ENCODE data around the gene OGFOD3. TPM values are rescaled to one million over a fixed set of nuclear protein-coding genes. Genes with fewer than 3 reads are reported as not detected.

The OGFOD3 gene
- total RNA-seq, 1 donor from 2014 or later: 23.5 TPM

Other genes starting within 250 kb of the OGFOD3 start
- gene CCDC57, start 205.7 kb downstream of the OGFOD3 start, total RNA-seq: 7.9 TPM
- gene SLC16A3, start 189.5 kb downstream of the OGFOD3 start, total RNA-seq: 10.4 TPM
- 62.6 TPM for gene CSNK1D, start 144.9 kb downstream of the OGFOD3 start, total RNA-seq
- gene CD7, start 101.0 kb downstream of the OGFOD3 start, total RNA-seq: 0.73 TPM
- 4.9 TPM for gene SECTM1, start 84.8 kb downstream of the OGFOD3 start, total RNA-seq
- gene TEX19, start 59.3 kb downstream of the OGFOD3 start, total RNA-seq: not detected
- gene UTS2R, start 46.8 kb downstream of the OGFOD3 start, total RNA-seq: 0.76 TPM
- gene HEXD, start 239 bp downstream of the OGFOD3 start, total RNA-seq: 14.4 TPM
- gene CYBC1, start 32.2 kb upstream of the OGFOD3 start, total RNA-seq: 29.4 TPM
- gene NARF, start 40.2 kb upstream of the OGFOD3 start, total RNA-seq: 72.7 TPM
- 39.4 TPM for gene FOXK2, start 101.1 kb upstream of the OGFOD3 start, total RNA-seq
- 38.0 TPM for gene WDR45B, start 229.9 kb upstream of the OGFOD3 start, total RNA-seq

Data from Right ventricle myocardium inferior (tissue), 1 donor.